ENCODE data around the gene DHRS9.

- no peak for TF ChIP-seq CTCF (IDR thresholded peaks at IDR 0.05)
- no peak for TF ChIP-seq POLR2A (IDR thresholded peaks at IDR 0.05)
Observed at GRCh38 chr2:169065864-169066517, 3.4 kb upstream of the DHRS9 start.
